ENCODE measurements around the gene ASTN2.

ASTN2 gene

DNA sequence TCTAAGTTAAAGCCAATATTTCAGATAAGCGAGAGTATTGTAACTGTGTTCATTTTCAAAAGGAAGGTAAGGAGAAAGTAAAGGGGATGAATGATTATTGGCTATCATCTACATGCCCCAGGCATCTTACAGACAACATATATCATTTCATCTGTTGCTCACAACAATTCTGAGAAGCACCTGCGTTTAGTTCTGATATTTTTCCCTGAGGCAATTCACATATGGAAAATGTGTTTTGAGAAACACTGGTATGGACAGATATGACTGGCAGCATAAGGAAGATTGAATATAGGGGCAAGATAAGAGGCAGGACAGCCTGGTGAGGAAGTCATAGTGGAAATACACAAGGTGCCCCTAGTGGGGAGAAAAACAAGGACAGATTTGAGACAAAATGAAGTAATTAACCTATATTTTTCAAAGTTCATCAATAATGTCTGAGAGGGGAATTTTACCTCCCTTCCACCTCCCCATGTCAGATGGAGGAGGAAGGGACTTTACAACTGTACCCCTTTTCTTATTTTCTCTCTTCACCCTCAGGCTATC, 815.4 kb downstream of the ASTN2 start:
- in situ Hi-C loops (cut with MboI; ENCODE audit: low sequenced_read_pairs) = no loop called here

- in situ Hi-C loops (cut with MboI; ENCODE audit: low sequenced_read_pairs) = no loop called here
Observed at GRCh38 chr9:116596646-116597045, 818.2 kb downstream of the ASTN2 start.

DNA sequence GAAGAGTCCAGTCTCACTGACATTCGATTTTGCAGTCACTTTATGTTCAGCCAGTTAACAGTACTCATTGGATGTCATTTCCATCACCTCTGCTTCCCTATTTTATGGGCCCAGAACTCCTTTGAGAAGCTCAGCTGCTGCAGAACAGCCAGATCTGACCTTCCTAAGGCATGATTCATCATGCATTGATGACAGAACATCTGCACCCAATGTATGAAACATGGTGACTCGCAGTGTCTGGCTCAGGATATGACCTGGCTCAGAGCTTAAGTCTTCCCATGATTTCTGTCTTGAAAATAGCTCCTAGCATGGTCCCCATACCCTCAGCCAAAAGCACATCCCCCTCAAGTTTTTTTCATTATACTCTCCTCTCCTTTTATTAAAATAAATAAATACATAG, 820.3 kb downstream of the ASTN2 start:
- in situ Hi-C loops (cut with MboI; ENCODE audit: low sequenced_read_pairs) = no loop called here

GRCh38 chr9:116592970-116593369, 821.9 kb downstream of the ASTN2 start:
- in situ Hi-C loops (cut with MboI; ENCODE audit: low sequenced_read_pairs) = no loop called here

DNA sequence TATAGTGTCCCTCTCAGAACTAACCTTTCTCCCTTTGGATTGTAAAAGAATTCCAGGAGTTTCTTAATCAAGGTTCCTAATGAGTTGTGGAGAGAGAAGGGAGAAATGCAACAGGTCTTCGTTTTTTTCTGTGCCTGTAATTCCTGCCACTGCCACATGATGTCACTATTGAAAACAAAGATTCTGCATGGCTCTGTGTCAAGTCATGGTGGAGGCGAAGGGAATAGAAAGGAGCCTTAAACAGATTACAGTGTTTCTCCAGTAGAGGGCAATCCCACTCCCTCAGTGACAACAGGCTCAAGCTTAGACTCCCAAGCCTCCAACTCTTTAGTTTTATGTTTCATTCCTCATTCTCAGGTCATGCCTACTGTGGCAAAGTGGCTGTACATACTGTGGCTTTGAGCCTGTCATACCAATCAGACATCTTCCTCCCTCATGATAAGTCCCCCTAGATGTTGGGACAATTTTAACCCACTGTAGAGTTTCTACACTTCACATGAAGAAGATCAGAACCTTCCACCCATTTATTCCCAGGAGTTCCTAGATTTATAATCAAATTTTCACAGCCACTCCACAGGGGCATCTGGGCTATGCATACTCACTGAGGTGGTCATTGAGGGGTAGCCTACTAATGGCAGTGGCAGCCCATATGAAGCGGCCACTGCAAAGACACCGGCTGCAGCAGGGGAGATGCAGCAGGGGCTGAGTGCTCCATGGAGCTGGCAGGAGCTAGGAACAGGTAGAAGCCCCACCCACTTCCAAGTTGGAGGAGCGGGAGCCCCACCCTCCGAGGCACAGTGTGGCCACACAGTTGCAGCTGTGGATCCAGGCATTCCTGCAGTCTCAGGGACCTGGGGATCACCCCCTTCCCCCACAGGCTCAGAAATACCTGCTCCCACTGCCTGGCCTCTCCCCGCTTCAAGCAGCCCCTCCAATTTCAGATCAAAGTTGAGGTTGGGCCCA, 825.2 kb downstream of the ASTN2 start:
- in situ Hi-C loops (cut with MboI; ENCODE audit: low sequenced_read_pairs) = no loop called here

DNA sequence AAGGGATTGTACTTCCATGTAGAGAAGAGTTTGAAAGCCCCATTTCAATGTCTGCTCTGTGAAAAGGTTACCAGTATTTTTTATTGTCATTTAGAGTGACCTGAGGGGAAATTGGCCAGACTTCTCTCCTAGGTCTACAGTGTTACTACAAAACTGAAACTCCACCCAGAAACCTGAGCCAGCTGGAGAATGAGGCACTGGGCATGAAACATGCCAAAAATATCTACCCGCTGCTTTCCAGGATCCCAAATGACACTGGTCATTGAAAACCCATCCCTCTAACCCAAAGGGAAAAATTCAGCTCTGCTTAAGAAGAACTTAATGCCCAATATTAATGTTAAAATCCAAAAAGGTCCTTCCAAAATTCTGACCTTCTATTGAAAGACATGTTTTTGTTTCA, 826.9 kb downstream of the ASTN2 start:
- in situ Hi-C loops (cut with MboI; ENCODE audit: low sequenced_read_pairs) = no loop called here

DNA sequence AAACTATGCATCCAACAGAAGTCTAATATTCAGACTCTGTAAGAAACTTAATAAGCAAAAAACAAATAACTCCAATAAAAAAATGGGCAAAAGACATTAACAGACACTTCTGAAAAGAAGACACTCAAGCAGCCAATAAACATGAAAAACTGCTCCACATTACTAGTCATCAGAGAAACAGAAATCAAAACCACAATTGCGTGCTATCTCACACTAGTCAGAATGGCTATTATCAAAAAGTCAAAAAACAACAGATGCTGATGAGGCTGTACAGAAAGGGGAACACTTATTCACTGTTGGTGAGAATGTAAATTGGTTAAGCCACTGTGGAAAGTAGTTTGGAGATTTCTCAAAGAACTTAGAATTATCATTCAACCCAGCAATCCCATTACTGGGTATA, 829.0 kb downstream of the ASTN2 start:
- in situ Hi-C loops (cut with MboI; ENCODE audit: low sequenced_read_pairs) = no loop called here

- in situ Hi-C loops (cut with MboI; ENCODE audit: low sequenced_read_pairs) = no loop called here
Observed at GRCh38 chr9:116585204-116585603, 829.7 kb downstream of the ASTN2 start.

DNA sequence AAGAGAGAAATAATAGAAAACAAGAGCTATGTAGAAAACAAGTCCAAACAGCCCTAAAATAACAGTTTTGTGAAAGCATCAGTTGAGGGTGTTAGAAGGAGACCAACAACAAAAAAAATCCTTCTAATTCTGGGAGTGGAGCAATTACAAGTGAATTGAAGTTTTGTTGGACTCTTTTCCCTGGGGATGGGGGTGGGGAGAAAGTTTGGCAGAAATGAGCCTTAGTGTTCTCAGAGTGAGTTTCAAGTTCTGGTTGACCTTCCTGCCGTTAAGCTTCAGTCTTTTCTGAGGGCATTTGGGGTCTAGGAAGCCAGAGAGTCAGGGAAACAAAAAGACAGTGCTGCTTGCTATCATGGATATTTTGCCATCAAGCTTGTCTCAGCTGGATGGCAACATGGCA, 834.0 kb downstream of the ASTN2 start:
- in situ Hi-C loops (cut with MboI; ENCODE audit: low sequenced_read_pairs) = no loop called here

DNA sequence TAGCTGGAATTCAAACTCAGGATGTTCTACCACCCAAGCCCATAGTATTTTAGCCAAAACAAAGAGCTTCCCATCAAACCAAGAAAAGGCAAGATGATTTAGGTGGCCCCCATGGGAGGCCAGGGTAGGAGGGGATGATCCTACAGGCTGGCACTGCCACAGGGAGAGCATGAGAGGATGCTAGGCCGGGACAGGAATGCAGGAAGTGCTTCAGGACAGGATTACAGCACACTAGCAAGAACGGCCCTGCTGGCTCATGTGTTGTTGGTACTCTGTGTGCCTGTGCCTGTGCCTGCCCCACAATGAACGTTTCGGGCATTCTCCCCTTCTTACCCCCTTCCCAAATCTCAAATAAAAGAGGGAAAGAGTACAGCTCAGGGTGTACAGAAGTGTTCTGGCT, 838.5 kb downstream of the ASTN2 start:
- in situ Hi-C loops (cut with MboI; ENCODE audit: low sequenced_read_pairs) = no loop called here

GRCh38 chr9:116574027-116574679, 840.7 kb downstream of the ASTN2 start:
- in situ Hi-C loops (cut with MboI; ENCODE audit: low sequenced_read_pairs) = loop anchor here (25.0 kb wide), 1 partner anchor 962 kb away; no protein-coding TSS in a partner anchor

DNA sequence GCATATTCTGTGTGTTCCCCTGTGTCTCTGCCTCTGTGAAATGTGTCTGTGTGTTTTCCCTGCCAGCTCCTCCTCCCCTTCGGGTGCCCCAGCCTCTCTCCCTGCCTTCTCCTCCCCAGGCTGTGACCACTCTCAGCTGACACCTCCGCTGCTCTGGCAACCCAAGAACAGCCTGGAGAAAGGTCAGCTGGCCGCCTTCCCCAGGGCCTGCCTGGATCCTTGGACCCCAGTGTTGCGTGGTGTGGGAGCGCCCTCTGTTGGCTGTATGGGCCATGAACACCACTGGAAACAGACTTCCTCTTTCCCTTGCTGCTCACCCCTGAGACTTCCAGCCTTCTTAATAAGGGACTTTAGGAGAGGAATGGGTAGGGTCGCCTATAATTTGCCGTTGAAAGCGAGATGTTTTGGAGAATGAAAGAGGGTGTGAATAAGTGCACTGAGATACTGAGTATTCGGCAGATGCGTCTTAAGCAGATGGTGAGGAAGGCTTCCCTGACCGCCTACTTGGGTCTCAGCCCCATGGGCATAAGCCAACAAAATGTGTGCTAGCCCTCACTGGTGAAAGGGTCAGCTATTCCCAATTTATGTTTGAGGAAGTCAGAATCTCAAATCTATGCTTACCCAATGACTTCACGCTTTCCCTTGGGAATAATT, 842.6 kb downstream of the ASTN2 start:
- in situ Hi-C loops (cut with MboI; ENCODE audit: low sequenced_read_pairs) = loop anchor here (25.0 kb wide), 1 partner anchor 960 kb away; no protein-coding TSS in a partner anchor

- in situ Hi-C loops (cut with MboI; ENCODE audit: low sequenced_read_pairs) = loop anchor here (25.0 kb wide), 1 partner anchor 957 kb away; no protein-coding TSS in a partner anchor
Observed at GRCh38 chr9:116569111-116569510, 845.7 kb downstream of the ASTN2 start.

DNA sequence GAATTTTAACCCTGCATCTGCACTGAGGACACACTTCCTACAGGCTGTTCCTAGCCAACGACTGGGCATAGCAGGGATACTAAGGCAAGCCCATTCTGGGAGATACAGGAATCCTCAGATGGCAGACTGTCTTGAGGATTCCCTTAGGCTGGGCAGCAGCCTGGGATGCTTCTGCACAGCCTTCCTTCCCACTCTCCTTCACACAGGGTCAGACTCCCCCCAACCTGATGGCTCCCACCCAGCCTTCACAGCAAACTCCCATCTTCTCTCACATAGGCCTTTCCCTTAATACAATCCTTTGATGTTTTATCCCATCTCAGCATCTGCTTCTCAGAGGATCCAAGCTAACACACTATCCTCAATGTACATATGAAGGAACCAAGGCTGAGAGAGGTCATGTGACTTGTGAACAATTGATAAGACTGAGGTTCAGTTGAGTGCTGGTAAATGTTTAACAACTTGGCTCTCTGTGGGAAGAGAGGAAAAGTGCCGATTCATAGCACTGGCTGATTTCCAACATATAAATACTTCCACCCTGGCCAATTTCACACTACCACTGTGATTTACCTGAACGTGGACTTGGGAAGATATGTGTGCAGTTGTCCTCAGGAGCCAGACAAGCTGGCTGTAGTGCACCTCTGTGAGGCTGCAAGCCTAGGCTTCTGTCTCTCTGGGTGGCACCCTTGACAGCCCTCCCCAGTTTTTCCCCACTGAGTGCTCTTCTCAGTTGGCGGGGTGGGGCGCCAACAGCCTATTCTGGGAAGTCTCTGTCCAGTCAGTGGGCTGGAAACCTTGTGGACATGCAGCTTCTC, 848.0 kb downstream of the ASTN2 start:
- in situ Hi-C loops (cut with MboI; ENCODE audit: low sequenced_read_pairs) = loop anchor here (25.0 kb wide), 1 partner anchor 955 kb away; no protein-coding TSS in a partner anchor

GRCh38 chr9:116565986-116566385, 848.9 kb downstream of the ASTN2 start:
- in situ Hi-C loops (cut with MboI; ENCODE audit: low sequenced_read_pairs) = loop anchor here (25.0 kb wide), 1 partner anchor 954 kb away; no protein-coding TSS in a partner anchor

- in situ Hi-C loops (cut with MboI; ENCODE audit: low sequenced_read_pairs) = loop anchor here (25.0 kb wide), 1 partner anchor 952 kb away; no protein-coding TSS in a partner anchor
Observed at GRCh38 chr9:116564266-116564793, 850.5 kb downstream of the ASTN2 start.

DNA sequence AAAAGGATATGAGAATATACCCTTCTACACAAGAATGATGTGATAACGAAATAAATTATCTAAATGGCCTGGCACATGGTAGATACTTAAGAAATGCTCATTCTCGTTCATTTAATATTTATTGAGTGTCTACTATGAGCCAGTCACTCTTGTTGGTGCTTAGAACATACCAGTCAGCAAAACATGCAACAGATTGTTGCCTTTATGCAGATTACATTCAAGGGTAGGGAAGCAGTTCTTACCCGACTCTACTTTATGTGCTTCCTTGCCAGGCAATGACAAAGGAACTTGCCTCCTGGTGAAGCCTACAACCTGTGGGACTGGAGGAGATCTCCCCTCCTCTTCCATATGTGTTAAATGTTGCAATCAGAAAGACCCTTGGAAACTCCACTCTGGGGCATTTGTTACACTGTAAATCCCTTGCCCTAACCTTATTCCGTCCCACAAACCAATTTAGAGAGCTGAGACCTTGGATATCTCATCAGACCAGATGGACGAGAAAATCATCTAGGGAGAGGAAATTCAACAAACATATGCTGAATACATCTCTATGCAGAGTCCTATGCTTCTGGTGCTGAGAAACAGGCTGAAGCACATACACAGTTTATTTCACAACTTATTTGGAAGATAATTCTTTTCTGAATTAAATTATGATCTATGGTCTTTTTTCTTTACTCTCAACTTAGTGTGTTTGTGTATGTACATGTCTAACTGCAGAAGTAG, 855.9 kb downstream of the ASTN2 start:
- in situ Hi-C loops (cut with MboI; ENCODE audit: low sequenced_read_pairs) = loop anchor here (25.0 kb wide), 1 partner anchor 947 kb away; no protein-coding TSS in a partner anchor

GRCh38 chr9:116558035-116558434, 856.8 kb downstream of the ASTN2 start:
- in situ Hi-C loops (cut with MboI; ENCODE audit: low sequenced_read_pairs) = loop anchor here (25.0 kb wide), 1 partner anchor 946 kb away; no protein-coding TSS in a partner anchor
